CMK (cell line): ENCODE data around the gene LCP2.

Experiments used
- DNase-seq: peaks from one replicate; pipeline ENCODE4 v3.0.0-alpha.2; 2010; ENCODE audit warnings: low read depth

LCP2 gene

GRCh38 chr5:170296036-170296934 lies 1.3 kb downstream of the LCP2 start:
- no peak for DNase-seq

GRCh38 chr5:170294556-170294955 lies 3.0 kb downstream of the LCP2 start:
- DNase-seq, result no peak

- DNase-seq, result no peak
Measured at GRCh38 chr5:170294057-170294456, 3.5 kb downstream of the LCP2 start.

GRCh38 chr5:170293273-170293672 lies 4.3 kb downstream of the LCP2 start:
- no peak for DNase-seq

- no peak for DNase-seq
Measured at GRCh38 chr5:170292179-170293104, 5.1 kb downstream of the LCP2 start.

GRCh38 chr5:170290498-170290897 lies 7.1 kb downstream of the LCP2 start:
- DNase-seq, result no peak

GRCh38 chr5:170289764-170290163 lies 7.8 kb downstream of the LCP2 start:
- no peak for DNase-seq

- no peak for DNase-seq
Measured at GRCh38 chr5:170289121-170289520, 8.5 kb downstream of the LCP2 start.

GRCh38 chr5:170288551-170288950 lies 9.0 kb downstream of the LCP2 start:
- no peak for DNase-seq

GRCh38 chr5:170288151-170288550 lies 9.4 kb downstream of the LCP2 start:
- DNase-seq, result no peak

- no peak for DNase-seq
Measured at GRCh38 chr5:170287532-170287931, 10.0 kb downstream of the LCP2 start.

GRCh38 chr5:170286386-170286925 lies 11.1 kb downstream of the LCP2 start:
- DNase-seq, result no peak

GRCh38 chr5:170285181-170285580 lies 12.4 kb downstream of the LCP2 start:
- no peak for DNase-seq

GRCh38 chr5:170284231-170284630 lies 13.3 kb downstream of the LCP2 start:
- no peak for DNase-seq

- no peak for DNase-seq
Measured at GRCh38 chr5:170283296-170283695, 14.3 kb downstream of the LCP2 start.

GRCh38 chr5:170280011-170280493 lies 17.5 kb downstream of the LCP2 start:
- no peak for DNase-seq

- no peak for DNase-seq
Measured at GRCh38 chr5:170279459-170279817, 18.1 kb downstream of the LCP2 start.

GRCh38 chr5:170278611-170279458 lies 18.7 kb downstream of the LCP2 start:
- peak; percentile 87 for DNase-seq

- DNase-seq, result no peak
Measured at GRCh38 chr5:170277867-170278281, 19.7 kb downstream of the LCP2 start.

GRCh38 chr5:170276140-170276539 lies 21.4 kb downstream of the LCP2 start:
- peak; percentile 38 for DNase-seq

GRCh38 chr5:170275376-170275994 lies 22.1 kb downstream of the LCP2 start:
- no peak for DNase-seq
